Caco-2 (cell line): ENCODE data around the gene DLX6. TPM values are rescaled to one million over a fixed set of nuclear protein-coding genes. Genes with fewer than 3 reads are reported as not detected.
A peak's percentile ranks its signal among the peaks of the same experiment; 100 is the strongest.

ENCODE experiments used
- BruUV-seq: library from RNA; stranded (reverse); fragments of 400-500 nt; replicated peaks from 2 replicates; lab custom pipeline; 2021; lab: Mats Ljungman, UMichigan
- CTCF ChIA-PET: fragments of 300-600 bp; sonication (Branson Sonifier 250); formaldehyde crosslinking; loops from one replicate; lab custom pipeline; 2022; ENCODE audit warnings: antibody characterized with exemption; lab: Charles Lee
- POLR2A ChIA-PET: fragments of 300-600 bp; sonication (Branson Sonifier 250); formaldehyde crosslinking; loops from one replicate; lab custom pipeline; 2022; ENCODE audit warnings: antibody characterized with exemption; lab: Charles Lee
- DNase-seq, 2 experiments: peaks; one replicate each; pipeline versions ENCODE4 v3.0.0 to v3.0.0-alpha.2; 2020 to 2022
- H3K27me3 ChIP-seq: replicated peaks from 2 replicates; pipeline ENCODE4 v1.6.0; 2011; ENCODE audit warnings: low read length; ENCODE audit not compliant: control insufficient read depth, insufficient read depth
- H3K36me3 ChIP-seq: 2 replicates; pipeline ENCODE4 v1.5.1; 2011; ENCODE audit warnings: low read length; ENCODE audit not compliant: control insufficient read depth, insufficient read depth
- H3K4me1 ChIP-seq: fragments of 250-450 bp; sonication (Bioruptor Pico); 2 replicates; pipeline ENCODE4 v1.5.1; 2020; ENCODE audit warnings: mild to moderate bottlenecking
- H3K4me3 ChIP-seq: 2 replicates; pipeline ENCODE4 v1.5.1; 2011; ENCODE audit warnings: low read depth, mild to moderate bottlenecking, control low read depth, low read length
- H3K9me3 ChIP-seq: fragments of 250-450 bp; sonication (Bioruptor Pico); 2 replicates; pipeline ENCODE4 v1.5.1; 2020; ENCODE audit warnings: mild to moderate bottlenecking, moderate library complexity
- H3K27ac Mint-ChIP-seq: one replicate; pipeline ENCODE4 v1.8.0; 2022; ENCODE audit warnings: mixed read lengths; ENCODE audit not compliant: unreplicated experiment
- H3K27me3 Mint-ChIP-seq: one replicate; pipeline ENCODE4 v1.8.0; 2022; ENCODE audit warnings: mixed read lengths; ENCODE audit not compliant: insufficient read depth, unreplicated experiment
- H3K36me3 Mint-ChIP-seq: one replicate; pipeline ENCODE4 v1.8.0; 2022; ENCODE audit warnings: mild to moderate bottlenecking, mixed read lengths; ENCODE audit not compliant: insufficient read depth, unreplicated experiment
- H3K4me1 Mint-ChIP-seq: one replicate; pipeline ENCODE4 v1.8.0; 2022; ENCODE audit warnings: low read depth, mixed read lengths; ENCODE audit not compliant: unreplicated experiment
- H3K4me3 Mint-ChIP-seq: one replicate; pipeline ENCODE4 v1.8.0; 2022; ENCODE audit warnings: mild to moderate bottlenecking, moderate library complexity, mixed read lengths; ENCODE audit not compliant: unreplicated experiment
- H3K9me3 Mint-ChIP-seq: one replicate; pipeline ENCODE4 v1.8.0; 2022; ENCODE audit warnings: mixed read lengths; ENCODE audit not compliant: unreplicated experiment
- CTCF ChIP-seq, 2 experiments: fragments of 200-600 bp in 1 of 2; IDR thresholded peaks; 1 replicate in 1 of 2; 2 replicates in 1 of 2; pipeline versions ENCODE4 v1.5.1 to v1.8.0; 2011 to 2022; ENCODE audit warnings: antibody characterized with exemption in 1 of 2, control low read depth in 1 of 2, inconsistent platforms in 1 of 2, low read depth in 1 of 2, low read length in 1 of 2, mild to moderate bottlenecking in 1 of 2, moderate library complexity in 1 of 2; ENCODE audit not compliant: insufficient read depth in 1 of 2, severe bottlenecking in 1 of 2, unreplicated experiment in 1 of 2
- intact Hi-C: fragments of 100-400 bp; cut with micrococcal nuclease; formaldehyde crosslinking; loops from one replicate; pipeline ENCODE4 v1.10.0; 2022; ENCODE audit not compliant: unreplicated experiment
- total RNA-seq: library from RNA; stranded (reverse); gene quantifications from 2 replicates; pipeline ENCODE4 v1.2.3, GENCODE V29; 2022

Gene DLX6
- total RNA-seq, 1 experiment from 2014 or later = 3.5 TPM

- Histone ChIP-seq H3K9me3 (no peaks in the 10 kb centered on the region), H3K4me1 (peaks cover 6% of the 10 kb centered on the region; the same call in 1 of the 2 replicates), H3K4me3 (no peak overlapping the region), H3K36me3 (no peaks in the 10 kb centered on the region), H3K27me3 (no peaks in the 10 kb centered on the region)
- BruUV-seq = no TSS peak
- no peak for DNase-seq
- H3K27ac Mint-ChIP-seq = no peak overlapping the region
- H3K4me3 Mint-ChIP-seq = no peak overlapping the region
- H3K36me3 Mint-ChIP-seq = no peaks in the 10 kb centered on the region
- POLR2A ChIA-PET = no interaction called here
- CTCF ChIA-PET = no interaction called here
- intact Hi-C loops = no loop called here
- H3K9me3 Mint-ChIP-seq = no peaks in the 10 kb centered on the region
- no peaks in the 10 kb centered on the region for H3K4me1 Mint-ChIP-seq
- no peak for TF ChIP-seq CTCF (IDR thresholded peaks at IDR 0.05; ENCODE audit: insufficient read depth in 1 of 2, low read depth in 1 of 2, low read length in 1 of 2, severe bottlenecking in 1 of 2, unreplicated experiment in 1 of 2)
- no peaks in the 10 kb centered on the region for H3K27me3 Mint-ChIP-seq
These were observed 1.8 kb upstream of the DLX6 start for GRCh38 chr7:97003262-97004246.

GRCh38 chr7:97004247-97005182 is 838 bp upstream of the DLX6 start:
- POLR2A ChIA-PET = no interaction called here
- H3K9me3 Mint-ChIP-seq = no peaks in the 10 kb centered on the region

More at GRCh38 chr7:97004247-97005182, 838 bp upstream of the DLX6 start:
- H3K36me3 ChIP-seq = no peaks in the 10 kb centered on the region
- no peak for DNase-seq
- intact Hi-C loops = no loop called here
- CTCF ChIA-PET = interaction anchor here (0.8 to 1.8 kb wide), 2 partner anchors 12 to 135 kb away, joined by 4 to 8 read pairs; no protein-coding TSS in a partner anchor
- TSS peak; percentile 31 for BruUV-seq
- Mint-ChIP-seq H3K27me3 (no peaks in the 10 kb centered on the region), H3K4me3 (peak overlapping the region; percentile 86), H3K4me1 (no peaks in the 10 kb centered on the region), H3K27ac (no peak overlapping the region), H3K36me3 (no peaks in the 10 kb centered on the region)
- no peaks in the 10 kb centered on the region for H3K9me3 ChIP-seq
- H3K27me3 ChIP-seq = no peaks in the 10 kb centered on the region
- TF ChIP-seq CTCF (IDR thresholded peaks at IDR 0.05; ENCODE audit: insufficient read depth in 1 of 2, low read depth in 1 of 2, low read length in 1 of 2, severe bottlenecking in 1 of 2, unreplicated experiment in 1 of 2) = no peak
- peaks cover 6% of the 10 kb centered on the region; the same call in 1 of the 2 replicates for H3K4me1 ChIP-seq
- H3K4me3 ChIP-seq = peak overlapping the region; percentile 80
